Measurements from ENCODE around the gene SKI.

Gene SKI

GRCh38 chr1:2192031-2192995 lies 35.8 kb upstream of the SKI start:
- DNase-seq, result no peak
- in situ Hi-C loops (cut with HindIII; ENCODE audit: low pct_ligation_motif_present, low pct_unique_long_range_greater_than_20kb, low sequenced_read_pairs), result no loop called here

- in situ Hi-C loops (cut with HindIII; ENCODE audit: low pct_ligation_motif_present, low pct_unique_long_range_greater_than_20kb, low sequenced_read_pairs), result no loop called here
- DNase-seq, result no peak
Measured at GRCh38 chr1:2193514-2194281, 34.4 kb upstream of the SKI start.

- peak; percentile 57 for DNase-seq
- in situ Hi-C loops (cut with HindIII; ENCODE audit: low pct_ligation_motif_present, low pct_unique_long_range_greater_than_20kb, low sequenced_read_pairs), result no loop called here
Measured at GRCh38 chr1:2194319-2194897, 33.7 kb upstream of the SKI start, which contains the start of gene FAAP20. TSS of gene FAAP20 (minus strand) at chr1:2194772. CDS start at chr1:2194749, 23 bp downstream.

GRCh38 chr1:2194898-2195673 lies 33.0 kb upstream of the SKI start:
- DNase-seq, result peak; percentile 85
- in situ Hi-C loops (cut with HindIII; ENCODE audit: low pct_ligation_motif_present, low pct_unique_long_range_greater_than_20kb, low sequenced_read_pairs), result no loop called here

GRCh38 chr1:2195785-2196184 lies 32.3 kb upstream of the SKI start:
- in situ Hi-C loops (cut with HindIII; ENCODE audit: low pct_ligation_motif_present, low pct_unique_long_range_greater_than_20kb, low sequenced_read_pairs), result no loop called here
- no peak for DNase-seq

- in situ Hi-C loops (cut with HindIII; ENCODE audit: low pct_ligation_motif_present, low pct_unique_long_range_greater_than_20kb, low sequenced_read_pairs), result no loop called here
Measured at GRCh38 chr1:2196901-2197638, 31.0 kb upstream of the SKI start.

GRCh38 chr1:2197707-2198165 lies 30.4 kb upstream of the SKI start:
- DNase-seq, result no peak
- in situ Hi-C loops (cut with HindIII; ENCODE audit: low pct_ligation_motif_present, low pct_unique_long_range_greater_than_20kb, low sequenced_read_pairs), result no loop called here

More at GRCh38 chr1:2196901-2197638, 31.0 kb upstream of the SKI start:
- DNase-seq, result no peak

- DNase-seq, result no peak
- in situ Hi-C loops (cut with HindIII; ENCODE audit: low pct_ligation_motif_present, low pct_unique_long_range_greater_than_20kb, low sequenced_read_pairs), result no loop called here
Measured at GRCh38 chr1:2198571-2198970, 29.5 kb upstream of the SKI start.

GRCh38 chr1:2199042-2199810 lies 28.9 kb upstream of the SKI start:
- in situ Hi-C loops (cut with HindIII; ENCODE audit: low pct_ligation_motif_present, low pct_unique_long_range_greater_than_20kb, low sequenced_read_pairs), result no loop called here
- peak; percentile 88 for DNase-seq

GRCh38 chr1:2200308-2200943 lies 27.7 kb upstream of the SKI start:
- in situ Hi-C loops (cut with HindIII; ENCODE audit: low pct_ligation_motif_present, low pct_unique_long_range_greater_than_20kb, low sequenced_read_pairs), result loop anchor here (25.0 kb wide), 1 partner anchor 187 kb away; the partner anchor contains the start of genes MORN1 and RER1
- DNase-seq, result no peak

GRCh38 chr1:2201062-2201461 lies 27.1 kb upstream of the SKI start:
- in situ Hi-C loops (cut with HindIII; ENCODE audit: low pct_ligation_motif_present, low pct_unique_long_range_greater_than_20kb, low sequenced_read_pairs), result loop anchor here (25.0 kb wide), 1 partner anchor 186 kb away; the partner anchor contains the start of genes MORN1 and RER1
- DNase-seq, result no peak

- in situ Hi-C loops (cut with HindIII; ENCODE audit: low pct_ligation_motif_present, low pct_unique_long_range_greater_than_20kb, low sequenced_read_pairs), result loop anchor here (25.0 kb wide), 1 partner anchor 185 kb away; the partner anchor contains the start of genes MORN1 and RER1
- DNase-seq, result no peak
Measured at GRCh38 chr1:2202008-2202575, 26.0 kb upstream of the SKI start.

GRCh38 chr1:2202843-2203601 lies 25.1 kb upstream of the SKI start:
- no peak for DNase-seq
- in situ Hi-C loops (cut with HindIII; ENCODE audit: low pct_ligation_motif_present, low pct_unique_long_range_greater_than_20kb, low sequenced_read_pairs), result loop anchor here (25.0 kb wide), 1 partner anchor 184 kb away; the partner anchor contains the start of genes MORN1 and RER1

GRCh38 chr1:2203671-2204414 lies 24.3 kb upstream of the SKI start:
- DNase-seq, result no peak
- in situ Hi-C loops (cut with HindIII; ENCODE audit: low pct_ligation_motif_present, low pct_unique_long_range_greater_than_20kb, low sequenced_read_pairs), result loop anchor here (25.0 kb wide), 1 partner anchor 183 kb away; the partner anchor contains the start of genes MORN1 and RER1

Measured in ACHN (cell line).